IPS DF 19.7 (cell line): Measurements from ENCODE around the gene TMEM178B.
"Not testable (repeated sequence)": the region's sequence is repeated elsewhere in the genome, so short reads cannot be mapped to it uniquely, and the experiment has no call there.

Experiments
- DNase-seq: peaks from one replicate; pipeline ENCODE4 v3.0.0-alpha.2; 2013; ENCODE audit warnings: low read depth, low spot score

TMEM178B gene

GRCh38 chr7:141386881-141387280, 313.0 kb downstream of the TMEM178B start:
- DNase-seq, result no peak

- no peak for DNase-seq
These were observed 313.8 kb downstream of the TMEM178B start for GRCh38 chr7:141387521-141388217.

GRCh38 chr7:141389140-141389796, 315.4 kb downstream of the TMEM178B start:
- no peak for DNase-seq

GRCh38 chr7:141390339-141390738, 316.5 kb downstream of the TMEM178B start:
- DNase-seq, result no peak

- DNase-seq, result no peak
These were observed 319.2 kb downstream of the TMEM178B start for GRCh38 chr7:141393056-141393455.

- no peak for DNase-seq
These were observed 323.6 kb downstream of the TMEM178B start for GRCh38 chr7:141397236-141398163.

GRCh38 chr7:141400356-141400755, 326.5 kb downstream of the TMEM178B start:
- DNase-seq, result no peak

- no peak for DNase-seq
These were observed 328.6 kb downstream of the TMEM178B start for GRCh38 chr7:141402277-141402996.

- not testable (repeated sequence) for DNase-seq
These were observed 330.0 kb downstream of the TMEM178B start for GRCh38 chr7:141403846-141404245.

- DNase-seq, result no peak
These were observed 332.5 kb downstream of the TMEM178B start for GRCh38 chr7:141406347-141406746.

- DNase-seq, result no peak
These were observed 334.0 kb downstream of the TMEM178B start for GRCh38 chr7:141407893-141408292.

- DNase-seq, result no peak
These were observed 334.6 kb downstream of the TMEM178B start for GRCh38 chr7:141408440-141408839.

GRCh38 chr7:141409219-141409618, 335.4 kb downstream of the TMEM178B start:
- no peak for DNase-seq

GRCh38 chr7:141409801-141410329, 336.0 kb downstream of the TMEM178B start:
- DNase-seq, result peak; percentile 38

GRCh38 chr7:141410353-141411000, 336.6 kb downstream of the TMEM178B start:
- no peak for DNase-seq

- DNase-seq, result no peak
These were observed 337.3 kb downstream of the TMEM178B start for GRCh38 chr7:141411133-141411532.

GRCh38 chr7:141415999-141416398, 342.1 kb downstream of the TMEM178B start:
- DNase-seq, result no peak

- DNase-seq, result no peak
These were observed 342.9 kb downstream of the TMEM178B start for GRCh38 chr7:141416650-141417270.

GRCh38 chr7:141417506-141417905, 343.6 kb downstream of the TMEM178B start:
- DNase-seq, result no peak

- DNase-seq, result no peak
These were observed 344.2 kb downstream of the TMEM178B start for GRCh38 chr7:141418066-141418465.
